HK-2 (cell line): Measurements from ENCODE around the gene PRADC1.
"Not testable (repeated sequence)": the region's sequence is repeated elsewhere in the genome, so short reads cannot be mapped to it uniquely, and the experiment has no call there.

ENCODE experiments used
- DNase-seq: peaks from one replicate; pipeline ENCODE4 v3.0.0-alpha.2; 2018; ENCODE audit not compliant: unreplicated experiment

Gene PRADC1

GRCh38 chr2:73202156-73203054 lies 30.6 kb downstream of the PRADC1 start, which contains the start of gene NOTO:
TSS of gene NOTO (plus strand) at chr2:73202574. CDS start at chr2:73202667, 93 bp downstream.
- DNase-seq = peak; percentile 22

GRCh38 chr2:73200281-73200680 lies 32.8 kb downstream of the PRADC1 start:
- not testable (repeated sequence) for DNase-seq

GRCh38 chr2:73197579-73197978 lies 35.5 kb downstream of the PRADC1 start:
- DNase-seq = no peak

GRCh38 chr2:73187549-73187948 lies 45.5 kb downstream of the PRADC1 start:
- DNase-seq = no peak

GRCh38 chr2:73185965-73186364 lies 47.1 kb downstream of the PRADC1 start:
- DNase-seq = no peak
